G401 (cell line): ENCODE measurements around the gene WHAMM. TPM values are rescaled to one million over a fixed set of nuclear protein-coding genes. Genes with fewer than 3 reads are reported as not detected.

Experiments
- DNase-seq: peaks from one replicate; pipeline ENCODE4 v3.0.0-alpha.2; 2015; ENCODE audit warnings: low spot score
- in situ Hi-C: cut with HindIII; loops from 2 replicates; pipeline ENCODE4 v1.10.0; 2016; ENCODE audit warnings: low sequenced_read_pairs, mixed read lengths
- total RNA-seq: library from RNA; depleted of rRNA; stranded (reverse); fragments of >200 nt; shearing (Covaris generic); gene quantifications from 2 replicates; pipeline ENCODE4 v1.2.3, GENCODE V29; 2014; rRNA removed

The WHAMM gene
- total RNA-seq, 1 experiment from 2014 or later = 8.2 TPM

DNA sequence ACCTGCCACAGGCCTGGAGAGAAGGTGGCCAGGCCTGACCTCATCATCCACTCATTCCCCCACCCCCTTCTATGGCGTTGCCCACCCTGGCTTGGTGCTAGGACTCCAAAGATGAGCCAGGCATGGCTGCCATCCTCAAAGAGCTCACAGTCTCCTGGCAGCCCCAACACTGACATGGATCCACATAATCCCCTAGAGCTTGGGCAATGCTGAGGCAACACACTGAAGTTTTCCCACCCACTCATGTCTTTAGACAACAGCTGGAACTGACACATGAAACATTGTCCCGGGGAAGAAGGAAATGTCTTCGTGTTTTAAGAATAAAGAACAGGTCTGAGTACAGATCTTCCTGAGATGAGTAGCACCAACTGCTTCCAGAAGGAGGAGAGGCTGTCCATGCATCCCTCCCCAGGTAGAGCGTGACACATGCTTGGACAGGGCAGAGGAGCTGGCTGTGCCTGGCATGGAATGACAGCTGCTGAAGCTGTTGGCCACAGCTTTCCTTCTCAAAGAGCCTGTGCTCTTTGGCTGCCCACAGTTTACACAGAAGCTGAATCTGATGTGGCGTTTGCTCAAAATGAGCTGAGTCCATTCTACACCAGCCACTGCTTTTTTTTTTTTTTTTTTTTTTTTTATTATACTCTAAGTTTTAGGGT, 73.0 kb downstream of the WHAMM start:
- DNase-seq = no peak
- in situ Hi-C loops = no loop called here

Other genes with a start within 250 kb of the WHAMM start
- gene CPEB1, start 162.3 kb upstream of the WHAMM start, total RNA-seq = 20.6 and 34.0 TPM in 2 replicates
- gene AP3B2, start 99.8 kb upstream of the WHAMM start, total RNA-seq = 3.1 and 5.3 TPM in 2 replicates
- gene FSD2, start 3.6 kb upstream of the WHAMM start, total RNA-seq = not detected in 2 replicates
- 36.0 and 40.4 TPM in 2 replicates for gene HOMER2, start 143.1 kb downstream of the WHAMM start, total RNA-seq
- gene RAMAC, start 176.6 kb downstream of the WHAMM start, total RNA-seq = 26.8 and 38.9 TPM in 2 replicates
- gene C15orf40, start 202.0 kb downstream of the WHAMM start, total RNA-seq = 15.7 and 21.2 TPM in 2 replicates